NCI-H446 (cell line): ENCODE data around the gene COL19A1.
"Not testable (repeated sequence)": the region's sequence is repeated elsewhere in the genome, so short reads cannot be mapped to it uniquely, and the experiment has no call there.

Experiments used
- DNase-seq, 2 experiments: peaks; one replicate each; lab custom pipeline; 2025; lab: John Stamatoyannopoulos, UW

Gene COL19A1

GRCh38 chr6:69866770-69867638 lies 648 bp downstream of the COL19A1 start:
- peak; percentile 43 to 46 for DNase-seq

DNA sequence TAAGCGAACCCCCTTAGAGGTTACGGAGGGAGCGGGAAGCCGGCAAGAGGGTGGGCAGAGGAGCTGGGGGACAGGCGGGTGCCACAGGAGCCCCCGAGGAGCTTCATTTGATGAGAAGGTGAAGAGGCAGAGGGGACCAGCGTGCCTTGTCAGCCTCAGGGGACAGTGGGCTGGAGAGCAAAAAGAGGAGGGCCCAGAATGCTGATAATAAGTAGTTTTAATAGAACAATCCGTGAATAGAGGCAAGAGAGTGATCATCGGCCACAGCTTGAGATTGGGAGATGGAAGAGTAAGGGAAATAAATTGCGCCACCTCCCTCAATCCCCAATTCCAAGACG lies 1.3 kb downstream of the COL19A1 start:
- no peak for DNase-seq

DNA sequence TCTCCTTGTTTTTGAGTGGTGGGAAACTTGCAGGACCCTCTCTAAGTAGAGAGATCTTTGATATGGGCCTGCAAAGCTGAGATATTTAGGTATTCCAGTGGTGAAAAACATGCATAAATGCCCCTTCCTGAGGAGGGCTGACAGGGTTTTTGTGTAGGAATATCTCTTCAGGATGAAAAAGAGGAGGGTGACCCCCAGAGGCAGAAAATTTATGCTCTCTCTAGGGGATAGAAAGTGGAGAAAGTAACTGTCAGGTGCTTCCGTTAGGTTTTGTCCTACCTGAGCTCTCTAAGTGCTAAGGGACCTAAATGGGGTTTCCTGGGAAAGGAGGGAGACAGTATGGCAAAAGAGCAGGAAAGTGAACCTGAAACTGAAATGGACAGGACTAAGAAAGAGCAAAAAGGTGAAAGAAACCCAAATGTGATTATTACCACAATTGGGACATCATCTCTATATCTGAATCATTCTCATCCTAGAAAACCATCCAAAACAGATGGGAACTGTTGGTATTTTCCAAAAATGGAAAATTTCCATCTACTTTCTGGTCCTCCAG lies 2.0 kb downstream of the COL19A1 start:
- no peak for DNase-seq

- peak; percentile 10 to 44 for DNase-seq
Measured at GRCh38 chr6:69868961-69869360, 2.6 kb downstream of the COL19A1 start.

- no peak for DNase-seq
Measured at GRCh38 chr6:69871107-69871506, 4.8 kb downstream of the COL19A1 start.

GRCh38 chr6:69873291-69873690 lies 6.9 kb downstream of the COL19A1 start:
- DNase-seq = no peak

DNA sequence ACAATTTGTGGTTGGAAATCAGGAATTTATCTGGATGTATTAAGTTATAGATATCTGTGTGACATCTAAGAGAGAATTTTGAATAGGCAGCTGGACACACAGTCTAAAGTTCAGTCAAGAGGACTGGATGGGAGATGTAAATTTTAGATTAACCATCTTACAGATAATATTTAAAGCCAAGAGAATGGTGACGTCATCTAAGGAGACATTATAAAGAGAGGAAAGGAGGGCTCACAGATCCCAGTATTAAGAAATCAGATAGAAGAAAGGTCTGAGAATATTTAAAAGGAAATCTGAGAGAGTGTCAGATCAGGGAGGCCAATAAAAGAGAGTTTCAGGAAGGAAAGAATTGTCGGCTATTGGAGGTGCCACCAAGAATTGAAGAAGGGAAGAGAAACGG lies 9.4 kb downstream of the COL19A1 start:
- DNase-seq = no peak

- DNase-seq = no peak
Measured at GRCh38 chr6:69878795-69879194, 12.4 kb downstream of the COL19A1 start.

DNA sequence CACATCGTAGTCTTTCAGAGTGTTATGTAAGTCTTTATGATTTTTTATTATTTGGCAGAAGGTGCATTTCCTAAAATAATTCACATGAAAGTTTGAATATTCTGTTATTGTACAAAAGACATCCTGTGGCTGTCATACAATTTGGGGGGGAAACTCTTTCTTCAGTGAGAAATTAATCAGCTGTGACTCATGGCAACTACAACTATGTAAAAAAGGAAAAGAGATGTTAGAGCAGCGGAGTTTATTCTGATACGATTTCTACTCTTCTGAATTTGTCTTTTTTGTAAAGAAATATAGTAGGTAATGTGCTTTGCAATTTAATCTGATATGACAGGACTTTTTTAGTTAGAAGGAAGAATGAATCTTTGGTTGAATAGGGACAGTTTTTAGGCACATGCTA lies 14.2 kb downstream of the COL19A1 start:
- no peak for DNase-seq

- DNase-seq = no peak
Measured at GRCh38 chr6:69881322-69882151, 15.2 kb downstream of the COL19A1 start.

GRCh38 chr6:69883551-69883950 lies 17.2 kb downstream of the COL19A1 start:
- DNase-seq = no peak

DNA sequence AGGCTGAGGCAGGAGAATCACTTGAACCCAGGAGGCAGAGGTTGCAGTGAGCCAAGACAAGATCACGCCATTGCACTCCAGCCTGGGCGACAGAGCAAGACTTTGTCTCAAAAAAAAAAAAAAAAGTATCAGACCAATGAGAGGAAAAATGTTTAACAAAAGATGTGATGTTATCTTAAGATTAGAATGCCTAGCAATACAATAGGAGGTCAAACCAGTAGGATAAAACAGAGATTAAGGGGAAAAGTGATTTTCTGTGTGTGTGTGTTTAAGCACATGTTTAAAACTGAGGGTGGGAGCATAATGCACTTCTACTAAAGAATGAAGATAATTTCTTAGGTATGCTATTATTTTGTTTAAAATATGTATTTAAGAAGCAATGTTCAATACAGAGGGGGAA lies 17.9 kb downstream of the COL19A1 start:
- no peak for DNase-seq

DNA sequence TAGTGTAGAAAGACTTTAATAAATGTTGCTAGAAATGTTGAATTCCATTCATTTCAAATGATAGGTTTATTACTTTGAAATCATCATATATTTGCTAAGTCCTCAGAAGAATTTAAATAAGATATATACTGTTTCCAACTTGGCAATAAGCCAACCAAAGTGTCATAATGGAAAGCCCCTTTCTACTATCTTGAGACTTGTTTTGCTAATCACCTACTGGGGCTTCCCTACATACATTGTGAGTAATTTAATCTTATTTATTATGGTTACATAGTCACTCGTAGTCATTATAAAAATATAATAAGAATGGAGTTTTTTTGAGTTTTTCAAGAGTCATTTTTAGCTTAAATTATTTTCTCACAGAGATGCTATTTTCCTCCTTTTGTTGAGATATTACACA lies 20.7 kb downstream of the COL19A1 start:
- DNase-seq = no peak

GRCh38 chr6:69887714-69888345 lies 21.5 kb downstream of the COL19A1 start:
- DNase-seq = no peak

DNA sequence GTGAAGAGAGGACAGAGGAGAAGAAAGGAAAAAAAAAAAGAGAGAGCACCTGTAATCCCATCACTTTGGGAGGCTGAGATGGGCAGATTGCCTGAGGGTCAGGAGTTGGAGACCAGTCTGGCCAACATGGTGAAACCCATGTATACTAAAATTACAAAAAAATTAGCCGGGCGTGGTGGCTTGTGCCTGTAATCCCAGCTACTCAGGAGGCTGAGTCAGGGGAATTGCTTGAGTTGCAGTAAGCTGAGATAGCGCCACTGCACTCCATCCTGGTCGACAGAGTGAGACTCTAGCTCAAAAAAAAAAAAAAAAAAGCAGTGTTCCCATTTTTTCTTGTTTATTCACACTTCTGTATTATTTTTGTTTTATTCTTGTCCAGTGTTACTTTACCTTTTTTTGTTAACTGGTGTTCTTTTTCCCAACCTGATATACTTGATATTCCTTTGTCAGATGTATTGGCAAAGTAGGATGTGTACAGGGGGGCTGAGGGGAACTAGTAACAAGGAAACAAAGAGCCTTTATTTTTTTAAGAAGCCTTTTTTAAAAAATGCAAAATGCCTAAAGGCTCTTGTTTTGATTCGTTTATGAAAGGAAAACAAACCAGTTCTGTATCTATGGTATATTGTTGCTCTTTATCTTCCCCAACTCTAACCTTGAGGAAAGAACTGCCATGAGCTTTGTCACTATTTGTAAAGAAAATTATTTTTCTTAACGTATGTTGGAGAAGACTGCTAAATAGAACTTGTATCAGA lies 22.3 kb downstream of the COL19A1 start:
- DNase-seq = no peak

DNA sequence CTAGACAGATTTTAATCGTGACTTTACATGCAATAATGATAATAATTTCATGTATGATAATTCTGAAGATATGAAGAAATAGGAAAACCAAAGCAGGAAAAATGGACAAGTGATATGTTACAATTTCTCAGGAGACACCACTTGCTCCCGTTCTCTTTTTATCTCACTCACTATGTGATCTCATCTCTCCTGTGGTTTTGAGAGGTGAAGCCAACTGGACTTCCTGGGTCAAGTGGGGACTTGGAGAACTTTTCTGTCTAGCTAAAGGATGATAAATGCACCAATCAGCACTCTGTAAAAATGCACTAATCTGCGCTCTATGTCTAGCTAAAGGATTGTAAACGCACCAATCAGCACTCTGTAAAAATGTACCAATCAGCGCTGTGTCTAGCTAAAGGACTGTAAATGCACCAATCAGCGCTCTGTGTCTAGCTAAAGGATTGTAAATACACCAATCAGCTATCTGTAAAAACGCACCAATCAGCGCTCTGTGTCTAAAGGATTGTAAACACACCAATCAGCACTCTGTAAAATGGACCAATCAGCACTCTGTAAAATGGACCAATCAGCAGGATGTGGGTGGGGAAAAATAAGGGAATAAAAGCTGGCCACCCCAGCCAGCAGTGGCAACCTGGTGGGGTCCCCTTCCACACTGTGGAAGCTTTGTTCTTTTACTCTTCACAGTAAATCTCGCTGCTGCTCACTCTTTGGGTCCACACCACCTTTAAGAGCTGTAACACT lies 23.0 kb downstream of the COL19A1 start:
- not testable (repeated sequence) for DNase-seq

DNA sequence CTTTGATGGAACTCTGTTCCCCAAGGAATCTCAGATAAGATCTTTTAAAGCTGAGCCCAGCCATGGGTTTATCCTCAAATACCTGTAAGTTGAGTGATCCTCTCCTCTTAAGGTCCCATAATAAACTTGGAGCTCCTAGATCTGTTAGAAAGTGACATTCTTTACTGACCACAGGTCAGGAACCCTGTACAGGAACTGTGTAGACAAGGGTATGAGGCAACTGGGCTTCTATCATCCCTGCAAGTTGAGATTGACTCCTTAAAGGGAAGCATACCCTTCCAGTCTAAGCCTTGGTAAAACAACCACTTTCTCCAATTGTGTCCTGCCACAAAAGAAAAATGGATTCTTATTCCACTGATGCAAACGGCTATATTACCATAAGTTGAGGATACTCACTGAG lies 26.2 kb downstream of the COL19A1 start:
- DNase-seq = not testable (repeated sequence)

DNA sequence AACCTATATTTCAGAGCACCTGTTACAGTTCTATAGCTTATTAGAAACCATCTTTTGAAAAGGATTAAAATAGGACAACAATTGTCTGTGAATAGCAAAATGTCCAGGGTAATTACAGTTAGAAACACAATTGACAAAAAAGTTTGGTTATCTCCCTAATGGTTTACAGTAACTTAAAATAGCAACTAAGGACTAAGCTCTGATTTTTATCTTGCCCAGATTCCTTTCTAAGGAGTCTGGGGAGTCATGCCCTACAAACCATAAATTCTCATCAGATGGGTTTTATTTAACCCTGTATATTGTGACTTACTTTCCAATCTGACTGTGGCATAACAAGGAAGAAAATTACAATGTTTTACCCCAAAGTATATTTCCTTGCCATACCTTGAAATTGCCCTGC lies 26.9 kb downstream of the COL19A1 start:
- DNase-seq = not testable (repeated sequence)

DNA sequence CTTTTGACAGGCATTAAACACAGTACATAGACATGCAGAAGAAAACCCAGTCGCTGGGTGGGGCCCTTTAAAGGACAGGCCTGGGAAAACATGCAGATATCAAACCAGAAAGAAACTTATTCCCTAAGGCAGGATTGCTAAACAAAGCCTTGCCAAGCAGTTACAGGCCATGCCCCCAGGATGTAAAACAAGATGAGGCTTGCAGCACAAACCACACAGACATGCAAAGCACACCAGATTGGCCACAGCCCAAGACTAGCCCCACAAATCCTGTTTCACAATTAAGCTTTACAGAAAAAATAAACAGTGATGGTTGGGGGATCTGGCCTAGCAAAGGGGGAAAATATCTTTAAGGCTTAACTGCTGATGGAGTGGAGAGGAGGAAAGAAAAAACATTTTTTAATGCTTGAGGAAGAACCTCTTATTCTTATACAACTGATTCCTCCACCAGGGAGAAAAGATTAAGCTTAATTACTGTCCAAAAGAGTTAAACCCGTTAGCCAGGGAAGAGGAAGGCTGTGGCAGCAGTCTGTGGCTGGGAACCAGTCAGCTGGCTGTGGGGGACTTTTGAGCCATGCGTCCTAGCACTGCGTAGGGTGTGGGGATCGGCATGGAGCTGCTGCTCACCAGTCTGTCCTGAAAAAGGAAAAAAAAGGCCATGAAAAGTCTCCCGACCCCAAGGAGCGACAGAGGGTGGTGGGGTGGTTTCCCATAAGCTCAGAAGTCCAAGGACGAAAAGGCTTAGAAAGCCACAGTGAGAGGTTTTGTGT lies 28.4 kb downstream of the COL19A1 start:
- DNase-seq = peak; percentile 8 to 33

GRCh38 chr6:69895396-69895795 lies 29.0 kb downstream of the COL19A1 start:
- DNase-seq = no peak
